Caki2 (cell line): ENCODE data around the gene SIPA1L3. TPM values are rescaled to one million over a fixed set of nuclear protein-coding genes. Genes with fewer than 3 reads are reported as not detected.

Experiments used
- DNase-seq: peaks from one replicate; pipeline ENCODE4 v3.0.0-alpha.2; 2015; ENCODE audit warnings: low read depth
- in situ Hi-C: cut with HindIII; loops from 2 replicates; pipeline ENCODE4 v1.10.0; 2016; ENCODE audit warnings: low sequenced_read_pairs, low pct_unique_long_range_greater_than_20kb, mixed read lengths
- total RNA-seq: library from RNA; depleted of rRNA; stranded (reverse); fragments of >200 nt; shearing (Covaris generic); gene quantifications from 2 replicates; pipeline ENCODE4 v1.2.3, GENCODE V29; 2014; ENCODE audit warnings: low replicate concordance

Gene SIPA1L3
- total RNA-seq, 1 experiment from 2014 or later, result 39.9 TPM

DNA sequence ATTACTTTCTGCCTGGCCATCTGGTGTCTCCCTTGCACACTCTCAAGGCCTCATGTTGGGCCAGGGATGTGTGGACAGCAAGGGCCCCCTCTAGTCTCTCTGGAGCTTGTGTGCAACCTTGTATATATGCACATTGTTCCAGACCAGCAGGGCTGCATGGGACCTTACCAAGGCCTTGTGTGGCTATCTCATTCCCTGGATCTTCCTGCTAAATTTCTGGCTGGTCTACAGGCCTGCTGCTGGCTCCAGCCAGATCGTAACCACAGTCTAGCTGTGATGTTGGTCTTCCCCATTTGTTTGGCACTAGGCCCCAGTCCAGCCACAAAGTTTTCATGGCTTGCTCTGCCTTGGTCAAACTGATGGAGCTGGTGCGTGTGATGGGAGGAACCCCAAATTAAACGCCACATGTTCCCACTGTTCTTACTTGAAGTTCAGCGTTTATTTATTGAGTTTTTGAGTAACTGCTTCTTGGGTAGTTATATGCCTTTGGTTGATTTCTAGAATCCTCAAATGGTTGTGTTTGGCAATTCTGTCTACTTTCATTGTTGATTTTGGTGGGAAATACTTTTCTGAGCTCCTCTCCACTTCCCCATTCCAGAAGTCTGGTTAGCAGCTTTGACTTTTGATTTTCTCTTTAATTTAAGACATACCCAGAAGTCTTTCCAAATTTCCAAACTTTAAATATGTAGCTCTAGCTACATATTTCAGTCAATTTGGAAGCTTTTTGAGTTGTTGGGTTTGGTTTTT lies 56.4 kb downstream of the SIPA1L3 start:
- no peak for DNase-seq
- in situ Hi-C loops, result no loop called here

GRCh38 chr19:37964109-37964508 lies 57.1 kb downstream of the SIPA1L3 start:
- no peak for DNase-seq
- in situ Hi-C loops, result no loop called here

GRCh38 chr19:37966211-37966661 lies 59.2 kb downstream of the SIPA1L3 start:
- in situ Hi-C loops, result no loop called here
- no peak for DNase-seq

DNA sequence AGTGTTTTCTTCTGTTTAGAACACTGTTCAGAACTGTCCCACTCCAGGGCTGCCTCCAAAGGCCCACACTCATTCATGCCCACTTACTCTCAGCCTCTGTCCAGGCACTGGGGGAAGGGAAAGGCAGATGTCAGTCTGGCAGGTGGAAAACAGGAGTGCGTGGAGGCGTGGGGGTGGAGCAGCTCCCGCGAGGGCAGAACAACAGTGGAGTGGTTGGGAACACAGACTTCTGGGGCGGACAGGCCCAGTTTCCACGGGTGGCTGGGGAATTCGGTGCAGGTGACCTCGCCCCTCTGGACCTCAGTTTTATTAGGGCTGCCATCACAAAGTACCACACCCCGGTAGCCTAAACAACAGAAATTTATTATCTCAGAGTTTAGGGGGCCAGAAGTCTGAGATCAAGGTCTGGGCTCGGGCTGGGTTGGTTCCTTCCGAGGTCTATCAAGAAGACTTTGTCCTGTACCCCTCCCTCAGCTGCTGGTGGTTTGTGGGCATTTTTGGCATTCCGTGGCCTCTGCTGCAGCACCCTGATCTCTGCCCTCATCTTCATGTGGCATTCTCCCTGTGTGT lies 59.7 kb downstream of the SIPA1L3 start:
- in situ Hi-C loops, result no loop called here
- DNase-seq, result no peak

DNA sequence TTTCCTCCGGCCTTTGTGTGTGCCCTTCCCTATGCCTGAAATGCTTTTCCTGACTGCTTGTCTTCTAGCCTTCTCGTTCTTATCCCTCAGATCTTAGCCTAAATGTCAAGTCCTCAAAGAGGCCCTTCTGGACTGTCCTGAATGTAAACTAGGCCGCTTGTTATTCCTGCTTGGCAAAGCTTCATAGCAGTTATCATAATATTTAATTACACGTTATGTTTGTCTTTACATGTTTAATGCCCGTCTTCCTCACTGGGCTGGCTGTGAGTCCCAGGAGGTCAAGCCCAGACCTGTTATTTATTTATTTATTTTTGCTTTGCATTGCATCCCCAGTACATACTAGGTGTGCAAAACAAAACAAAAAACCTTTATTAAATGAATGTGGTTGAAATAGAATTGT lies 62.7 kb downstream of the SIPA1L3 start:
- no peak for DNase-seq
- in situ Hi-C loops, result no loop called here

- in situ Hi-C loops, result no loop called here
Measured at GRCh38 chr19:37970699-37971098, 63.7 kb downstream of the SIPA1L3 start.

DNA sequence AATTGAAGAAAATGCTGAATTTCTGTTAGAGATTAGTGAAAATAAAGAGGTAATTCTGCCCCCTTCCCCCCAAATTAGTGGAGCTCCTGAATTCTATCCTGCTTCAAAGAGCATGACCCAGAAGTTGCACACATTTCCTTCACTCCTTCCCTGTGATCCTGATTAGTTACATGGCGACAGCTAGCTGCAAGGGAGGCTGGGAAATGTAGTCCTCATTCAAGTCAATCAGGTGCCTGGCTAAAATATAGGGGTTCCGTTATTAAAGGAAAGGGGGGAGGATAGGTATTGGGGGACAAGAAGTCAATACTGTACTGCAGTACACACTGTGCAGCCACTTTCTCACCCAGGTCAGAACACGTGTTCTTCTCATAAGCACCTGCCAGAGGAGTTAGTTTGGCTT lies 65.8 kb downstream of the SIPA1L3 start:
- in situ Hi-C loops, result no loop called here
- no peak for DNase-seq

More at GRCh38 chr19:37970699-37971098, 63.7 kb downstream of the SIPA1L3 start:
- no peak for DNase-seq

DNA sequence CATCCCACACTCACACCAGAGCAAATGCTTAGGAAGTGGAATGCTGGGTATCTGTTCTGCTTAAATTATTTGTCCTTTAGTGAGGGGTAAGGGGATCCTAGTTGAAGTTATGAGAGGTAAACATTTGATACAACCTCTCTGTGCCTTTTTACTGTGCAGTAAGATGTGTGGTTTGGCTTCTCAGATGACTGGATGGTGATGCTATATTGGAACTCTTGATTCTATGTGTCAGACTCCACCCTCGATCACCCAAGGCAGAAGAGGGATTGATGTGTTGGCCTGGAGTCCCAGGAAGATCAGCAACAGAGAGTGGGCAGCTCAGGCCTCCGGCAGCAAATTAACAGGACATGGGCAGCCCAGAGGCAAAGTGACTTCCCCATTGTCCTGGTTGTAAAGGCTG lies 66.7 kb downstream of the SIPA1L3 start:
- in situ Hi-C loops, result no loop called here
- DNase-seq, result no peak

DNA sequence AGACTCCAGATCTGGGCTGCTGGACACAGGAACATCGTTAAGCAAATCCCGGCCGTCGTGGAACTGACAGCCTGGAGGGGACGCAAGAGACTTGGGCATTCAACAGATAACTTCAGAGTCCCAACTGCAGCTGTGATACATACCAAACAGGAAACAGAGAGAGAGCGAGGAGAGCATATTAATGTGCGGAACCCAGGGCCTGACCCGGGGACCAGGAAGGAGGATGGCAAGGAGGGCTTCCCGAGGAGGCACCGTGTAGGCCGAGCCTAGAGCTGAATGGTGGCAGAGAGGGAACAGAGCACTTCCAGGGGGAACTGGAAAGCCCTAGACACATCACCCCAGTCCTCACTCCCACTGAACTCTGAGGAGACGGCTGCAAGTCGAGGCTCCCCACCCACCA lies 68.1 kb downstream of the SIPA1L3 start:
- DNase-seq, result no peak
- in situ Hi-C loops, result no loop called here

DNA sequence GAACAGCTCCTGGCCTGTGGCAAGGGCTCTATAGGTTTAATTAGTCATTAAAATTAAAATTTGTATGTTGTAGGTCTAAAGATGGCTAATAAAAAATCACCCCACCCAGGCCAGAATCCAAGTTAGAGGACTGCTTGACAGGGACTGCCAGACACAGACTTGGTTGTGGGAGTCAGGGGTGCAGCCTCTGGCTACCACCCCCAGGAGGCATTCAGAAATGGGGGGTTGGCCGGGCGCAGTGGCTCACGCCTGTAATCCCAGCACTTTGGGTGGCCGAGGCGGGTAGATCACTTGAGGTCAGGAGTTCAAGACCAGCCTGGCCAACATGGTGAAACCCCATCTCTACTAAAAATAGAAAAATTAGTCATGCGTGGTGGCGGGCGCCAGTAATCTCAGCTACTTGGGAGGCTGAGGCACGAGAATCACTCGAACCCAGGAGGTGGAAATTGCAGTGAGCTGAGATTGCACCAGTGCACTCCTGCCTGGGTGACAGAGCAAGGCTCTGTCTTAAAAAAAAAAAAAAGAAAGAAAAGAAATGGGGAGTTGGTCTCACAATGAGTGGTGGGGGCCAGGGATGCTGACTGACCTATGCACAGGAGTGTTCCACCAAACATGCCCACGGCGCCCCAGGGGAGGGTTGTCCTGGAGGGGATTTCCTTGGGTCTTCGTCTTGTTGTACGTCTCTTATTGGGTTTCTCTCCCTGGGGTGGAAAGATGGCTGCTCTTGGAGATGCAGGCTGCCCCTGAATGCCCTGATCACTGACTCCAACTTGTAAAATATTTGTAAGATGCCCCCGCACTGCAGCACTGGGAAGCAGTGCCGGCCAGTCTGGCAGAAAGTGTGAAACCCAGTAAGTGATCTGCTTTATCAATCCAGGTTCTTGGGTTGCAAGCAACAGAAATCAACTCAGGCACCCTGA lies 68.8 kb downstream of the SIPA1L3 start:
- DNase-seq, result no peak
- in situ Hi-C loops, result no loop called here

DNA sequence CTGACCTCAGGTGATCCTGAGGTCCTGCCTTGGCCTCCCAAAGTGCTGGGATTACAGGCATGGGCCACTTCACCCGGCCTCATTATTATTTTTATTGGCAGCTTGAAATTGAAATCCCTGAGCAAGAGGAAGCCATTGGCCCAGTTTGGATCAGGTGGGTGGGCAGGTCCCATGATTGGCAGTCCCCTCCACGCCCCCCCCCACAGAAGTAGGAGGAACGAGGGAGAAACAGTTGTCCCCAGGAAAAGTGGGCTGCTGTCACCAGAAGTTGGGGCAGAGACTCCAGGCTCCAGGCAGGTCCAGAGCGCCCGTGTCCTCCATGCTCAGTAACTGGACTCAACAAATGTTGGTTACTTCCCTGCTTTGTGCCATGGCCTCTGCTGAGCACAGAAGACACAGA lies 70.4 kb downstream of the SIPA1L3 start:
- DNase-seq, result no peak
- in situ Hi-C loops, result no loop called here

DNA sequence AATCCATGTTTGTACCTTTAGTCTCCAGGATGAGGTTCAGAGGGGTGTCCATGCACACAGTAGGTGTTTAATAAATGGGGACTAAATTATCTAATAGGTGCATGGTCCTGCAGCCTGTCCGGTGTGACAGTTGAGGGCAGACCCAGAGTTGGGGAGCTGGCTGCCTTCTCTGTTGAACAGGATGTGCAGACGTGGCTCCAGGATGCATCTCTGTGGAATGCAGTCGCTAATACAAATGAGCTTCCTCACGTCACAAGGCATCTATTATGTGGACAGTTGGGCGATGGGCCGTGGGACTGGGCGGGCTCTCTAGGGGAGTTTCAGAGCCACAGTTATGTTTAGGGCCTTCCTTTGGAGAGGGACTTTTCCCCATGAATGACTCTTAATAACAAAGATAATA lies 71.0 kb downstream of the SIPA1L3 start:
- in situ Hi-C loops, result no loop called here
- peak; percentile 96 for DNase-seq

GRCh38 chr19:37979547-37980082 lies 72.6 kb downstream of the SIPA1L3 start:
- in situ Hi-C loops, result no loop called here
- peak; percentile 85 for DNase-seq

GRCh38 chr19:37980419-37981170 lies 73.6 kb downstream of the SIPA1L3 start:
- in situ Hi-C loops, result no loop called here
- DNase-seq, result peak; percentile 98

DNA sequence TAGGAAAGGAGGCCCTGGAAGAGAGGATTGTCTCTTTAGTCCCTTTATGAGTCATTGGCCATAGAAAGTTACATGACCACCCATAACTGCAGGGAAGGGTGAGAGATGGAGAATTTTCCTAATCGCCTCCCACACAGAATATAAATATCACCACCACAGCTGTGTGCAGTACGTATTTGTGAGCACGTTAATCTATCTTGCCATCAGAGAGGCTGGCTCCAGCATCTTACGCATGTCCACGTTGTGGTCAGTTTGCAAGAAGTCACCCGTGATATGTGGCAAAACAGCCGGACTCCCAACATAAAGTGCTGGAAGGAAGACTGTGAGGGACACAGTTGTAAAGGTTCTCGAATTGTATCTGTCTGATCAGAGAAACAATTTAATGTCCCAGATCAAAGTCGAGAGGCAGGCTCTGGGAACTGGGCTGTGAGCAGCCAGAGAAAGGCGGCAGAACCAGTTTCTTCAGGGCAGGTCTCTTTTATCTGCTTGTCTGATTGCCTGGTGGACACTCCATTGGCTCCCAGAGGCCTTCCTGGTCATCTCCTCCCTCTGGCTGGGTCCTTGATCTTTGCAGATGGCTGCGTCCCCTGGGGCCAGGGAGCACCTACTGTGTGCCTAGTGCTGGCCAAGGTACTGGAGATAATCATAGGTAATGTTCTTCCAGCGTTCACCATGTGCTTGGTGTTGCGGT lies 74.9 kb downstream of the SIPA1L3 start:
- in situ Hi-C loops, result no loop called here
- DNase-seq, result no peak

GRCh38 chr19:37982655-37983054 lies 75.6 kb downstream of the SIPA1L3 start:
- DNase-seq, result no peak
- in situ Hi-C loops, result no loop called here

DNA sequence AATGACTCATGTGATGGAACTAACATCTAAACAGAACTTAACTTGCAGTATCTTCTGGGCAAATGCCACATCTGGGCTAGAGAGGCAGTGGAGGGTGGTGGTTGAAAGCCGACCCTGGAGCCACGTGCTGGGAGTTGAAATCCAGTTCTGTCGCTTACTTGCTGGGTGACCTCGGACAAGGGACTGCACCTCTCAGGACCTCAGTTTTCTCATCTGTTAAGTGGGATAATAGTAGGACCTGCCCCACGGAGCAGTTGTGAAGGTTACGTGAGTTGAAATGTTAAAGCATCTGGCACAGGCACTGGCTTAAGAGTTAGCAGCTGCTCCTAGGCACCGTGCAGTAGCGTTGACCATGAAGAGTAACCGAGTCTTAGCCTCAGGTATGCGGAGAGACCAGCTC lies 76.1 kb downstream of the SIPA1L3 start:
- in situ Hi-C loops, result no loop called here
- no peak for DNase-seq

GRCh38 chr19:37983916-37984315 lies 76.9 kb downstream of the SIPA1L3 start:
- in situ Hi-C loops, result no loop called here
- no peak for DNase-seq
